T-helper 2 cell (primary cell): ENCODE data around the gene GNAT1.

Source experiments
- DNase-seq, 5 experiments: peaks; one replicate each; pipeline versions ENCODE4 v3.0.0 to v3.0.0-alpha.2; 2012 to 2022
- total RNA-seq, 2 donors: gene quantifications; one replicate each; lab custom pipeline; 2026; lab: John Stamatoyannopoulos, UW

The GNAT1 gene
- 0.07 to 0.31 reads per million in 2 donors for total RNA-seq

GRCh38 chr3:50190936-50191660, at the start of gene GNAT1:
GNAT1 (plus strand) TSS chr3:50191610; CDS start chr3:50191726, 116 bp downstream.
- no peak for DNase-seq

GRCh38 chr3:50146316-50146901, 45.0 kb upstream of the GNAT1 start:
- DNase-seq, result no peak

- DNase-seq, result no peak
Observed at GRCh38 chr3:50147016-50147415, 44.4 kb upstream of the GNAT1 start.

- DNase-seq, result no peak
Observed at GRCh38 chr3:50147447-50147846, 44.0 kb upstream of the GNAT1 start.

- DNase-seq, result no peak
Observed at GRCh38 chr3:50147861-50148260, 43.5 kb upstream of the GNAT1 start.

GRCh38 chr3:50150404-50150750, 41.0 kb upstream of the GNAT1 start:
- DNase-seq, result no peak

GRCh38 chr3:50150863-50151686, 40.3 kb upstream of the GNAT1 start:
- DNase-seq, result no peak

GRCh38 chr3:50151728-50152127, 39.7 kb upstream of the GNAT1 start:
- no peak for DNase-seq

GRCh38 chr3:50153782-50154475, 37.5 kb upstream of the GNAT1 start:
- no peak for DNase-seq

GRCh38 chr3:50154476-50154839, 37.0 kb upstream of the GNAT1 start:
- no peak for DNase-seq

GRCh38 chr3:50154840-50155490, 36.4 kb upstream of the GNAT1 start, which contains the start of gene SEMA3F:
SEMA3F (plus strand) TSS chr3:50155324; CDS start chr3:50159623, 4,299 bp downstream.
- DNase-seq, result peak; percentile 33 to 74 (median 61)

GRCh38 chr3:50155491-50155878, 35.9 kb upstream of the GNAT1 start:
- no peak for DNase-seq

GRCh38 chr3:50155891-50156290, 35.5 kb upstream of the GNAT1 start:
- no peak for DNase-seq

GRCh38 chr3:50156549-50157493, 34.6 kb upstream of the GNAT1 start:
- DNase-seq, result no peak

- DNase-seq, result no peak
Observed at GRCh38 chr3:50157827-50158529, 33.4 kb upstream of the GNAT1 start.

- no peak for DNase-seq
Observed at GRCh38 chr3:50158530-50159146, 32.8 kb upstream of the GNAT1 start.

- no peak for DNase-seq
Observed at GRCh38 chr3:50160561-50160983, 30.8 kb upstream of the GNAT1 start.

GRCh38 chr3:50161320-50161719, 30.1 kb upstream of the GNAT1 start:
- DNase-seq, result no peak

GRCh38 chr3:50162034-50162883, 29.2 kb upstream of the GNAT1 start:
- no peak for DNase-seq
